GM20431 (cell line): Measurements from ENCODE around the gene M1AP.

Experiments used
- in situ Hi-C: fragments of 300-500 bp; cut with MseI, MboI; formaldehyde crosslinking; loops from one replicate; pipeline ENCODE4 v1.15.0; 2020; ENCODE audit warnings: low sequenced_read_pairs; ENCODE audit not compliant: unreplicated experiment

Gene M1AP

GRCh38 chr2:74648009-74648443 is at the start of gene M1AP:
TSS of gene M1AP (minus strand) at chr2:74648330. CDS start at chr2:74640275, 8,055 bp downstream.
- in situ Hi-C loops = no loop called here

- in situ Hi-C loops = no loop called here
Measured at GRCh38 chr2:74696829-74697228, 48.7 kb upstream of the M1AP start.

GRCh38 chr2:74695663-74696062 is 47.5 kb upstream of the M1AP start:
- in situ Hi-C loops = no loop called here

GRCh38 chr2:74694281-74694680 is 46.2 kb upstream of the M1AP start:
- in situ Hi-C loops = no loop called here

GRCh38 chr2:74693668-74694067 is 45.5 kb upstream of the M1AP start:
- in situ Hi-C loops = no loop called here

- in situ Hi-C loops = no loop called here
Measured at GRCh38 chr2:74693213-74693612, 45.1 kb upstream of the M1AP start.

- in situ Hi-C loops = no loop called here
Measured at GRCh38 chr2:74691929-74692328, 43.8 kb upstream of the M1AP start.

- in situ Hi-C loops = no loop called here
Measured at GRCh38 chr2:74690571-74690970, 42.4 kb upstream of the M1AP start.

- in situ Hi-C loops = no loop called here
Measured at GRCh38 chr2:74689671-74690070, 41.5 kb upstream of the M1AP start.

GRCh38 chr2:74688881-74689280 is 40.8 kb upstream of the M1AP start:
- in situ Hi-C loops = no loop called here

- in situ Hi-C loops = no loop called here
Measured at GRCh38 chr2:74685408-74685807, 37.3 kb upstream of the M1AP start.

- in situ Hi-C loops = no loop called here
Measured at GRCh38 chr2:74682501-74682900, 34.4 kb upstream of the M1AP start.

GRCh38 chr2:74679615-74680014 is 31.5 kb upstream of the M1AP start:
- in situ Hi-C loops = no loop called here

- in situ Hi-C loops = no loop called here
Measured at GRCh38 chr2:74676331-74676730, 28.2 kb upstream of the M1AP start.

- in situ Hi-C loops = no loop called here
Measured at GRCh38 chr2:74675090-74675489, 27.0 kb upstream of the M1AP start.

GRCh38 chr2:74673826-74674528 is 25.8 kb upstream of the M1AP start:
- in situ Hi-C loops = no loop called here

GRCh38 chr2:74671479-74671878 is 23.3 kb upstream of the M1AP start:
- in situ Hi-C loops = no loop called here

GRCh38 chr2:74670263-74670662 is 22.1 kb upstream of the M1AP start:
- in situ Hi-C loops = no loop called here

- in situ Hi-C loops = no loop called here
Measured at GRCh38 chr2:74668087-74668486, 20.0 kb upstream of the M1AP start.

- in situ Hi-C loops = no loop called here
Measured at GRCh38 chr2:74659462-74659861, 11.3 kb upstream of the M1AP start.

GRCh38 chr2:74658516-74658915 is 10.4 kb upstream of the M1AP start:
- in situ Hi-C loops = no loop called here

- in situ Hi-C loops = no loop called here
Measured at GRCh38 chr2:74655579-74655978, 7.4 kb upstream of the M1AP start.
